ENCODE data around the gene DGCR2. TPM values are rescaled to one million over a fixed set of nuclear protein-coding genes. Genes with fewer than 3 reads are reported as not detected.
A peak's percentile ranks its signal among the peaks of the same experiment; 100 is the strongest.

The DGCR2 gene
- total and polyA plus RNA-seq, 2 donors from 2014 or later = 37.5 to 67.7 TPM

- H3K36me3 ChIP-seq (ENCODE audit: control insufficient read depth in 2 of 3, insufficient read depth in 3 of 3, low read length in 3 of 3) = peaks cover 10 to 41% (median 22%) of the 10 kb centered on the region in 3 donors
- no peaks in the 10 kb centered on the region for H3K9me3 ChIP-seq (ENCODE audit: control insufficient read depth in 2 of 3, insufficient read depth in 1 of 3, low read length in 3 of 3)
- FAIRE-seq = no peak
- DNase-seq = no peak
- TF ChIP-seq CTCF (IDR thresholded peaks at IDR 0.05; ENCODE audit: borderline replicate concordance, extremely low read depth, insufficient read depth) = no peak
- peaks cover 0 to 8% (median 0%) of the 10 kb centered on the region in 3 donors for H3K4me1 ChIP-seq (ENCODE audit: control insufficient read depth in 2 of 3, insufficient read depth in 2 of 3, low read depth in 1 of 3, low read length in 3 of 3)
- peak overlapping the region in 1 of 3 donors; percentile 98 for H3K4me3 ChIP-seq (ENCODE audit: low read length in 3 of 3)
- H3K27ac ChIP-seq (ENCODE audit: low read depth in 2 of 2, low read length in 2 of 2) = no peak overlapping the region
- intact Hi-C loops (cut with DNase I) = no loop called here
- H3K9ac ChIP-seq (ENCODE audit: low read length in 3 of 3) = no peak overlapping the region
- H3K27me3 ChIP-seq (ENCODE audit: control insufficient read depth, insufficient read depth, low read length) = peaks cover 5% of the 10 kb centered on the region
Observed at GRCh38 chr22:19143212-19143611, 21.0 kb upstream of the DGCR2 start.

DNA sequence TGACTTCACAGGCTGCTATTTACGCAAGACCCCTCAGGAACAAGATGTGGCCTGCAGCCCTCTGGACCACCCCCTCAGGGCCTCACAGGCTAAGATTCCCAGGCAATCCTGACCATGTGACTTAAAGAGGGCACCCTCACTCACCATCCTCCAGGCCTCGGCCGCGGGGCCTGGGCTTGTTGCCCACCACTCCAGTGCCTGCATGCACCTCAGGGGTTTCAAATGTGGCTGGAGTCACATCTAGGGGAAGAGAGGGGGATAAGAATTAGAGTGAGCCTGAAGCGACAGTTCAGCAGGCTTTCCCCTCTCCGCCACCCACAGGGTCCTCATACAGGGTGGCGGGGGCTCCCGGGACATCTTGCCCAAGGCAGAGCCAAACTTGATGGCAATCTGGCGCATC is 20.2 kb upstream of the DGCR2 start:
- no peak overlapping the region for H3K9ac ChIP-seq (ENCODE audit: low read length in 3 of 3)
- intact Hi-C loops (cut with DNase I) = no loop called here
- H3K9me3 ChIP-seq (ENCODE audit: control insufficient read depth in 2 of 3, insufficient read depth in 1 of 3, low read length in 3 of 3) = no peaks in the 10 kb centered on the region
- no peak for TF ChIP-seq CTCF (IDR thresholded peaks at IDR 0.05; ENCODE audit: borderline replicate concordance, extremely low read depth, insufficient read depth)
- H3K27ac ChIP-seq (ENCODE audit: low read depth in 2 of 2, low read length in 2 of 2) = no peak overlapping the region
- peaks cover under 1% of the 10 kb centered on the region for H3K27me3 ChIP-seq (ENCODE audit: control insufficient read depth, insufficient read depth, low read length)
- no peak for FAIRE-seq
- DNase-seq = no peak
- H3K4me1 ChIP-seq (ENCODE audit: control insufficient read depth in 2 of 3, insufficient read depth in 2 of 3, low read depth in 1 of 3, low read length in 3 of 3) = peaks cover 0 to 8% (median 0%) of the 10 kb centered on the region in 3 donors
- H3K4me3 ChIP-seq (ENCODE audit: low read length in 3 of 3) = no peak overlapping the region
- H3K36me3 ChIP-seq (ENCODE audit: control insufficient read depth in 2 of 3, insufficient read depth in 3 of 3, low read length in 3 of 3) = peaks cover 10 to 49% (median 26%) of the 10 kb centered on the region in 3 donors

DNA sequence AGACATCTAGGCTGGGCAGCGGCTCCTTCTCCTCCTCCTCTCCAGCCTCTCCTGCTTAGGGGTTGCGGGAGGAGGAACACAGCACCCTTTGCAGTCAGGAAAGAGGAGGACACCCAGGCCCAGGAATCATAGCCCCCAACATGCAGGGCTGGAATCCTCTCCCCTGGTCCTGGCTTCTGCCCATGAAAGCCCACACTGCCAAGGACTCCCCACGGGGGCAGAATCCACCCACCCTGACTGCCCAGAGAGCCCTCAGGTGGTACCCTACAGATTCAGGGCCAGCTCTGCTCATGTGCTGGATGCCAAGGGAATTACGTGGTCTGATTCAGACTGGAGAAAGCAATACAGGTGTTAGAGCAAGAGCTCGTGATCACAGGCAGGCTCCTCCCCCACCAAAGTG is 17.8 kb upstream of the DGCR2 start:
- H3K9me3 ChIP-seq (ENCODE audit: control insufficient read depth in 2 of 3, insufficient read depth in 1 of 3, low read length in 3 of 3) = no peaks in the 10 kb centered on the region
- intact Hi-C loops (cut with DNase I) = no loop called here
- no peak for FAIRE-seq
- H3K9ac ChIP-seq (ENCODE audit: low read length in 3 of 3) = no peak overlapping the region
- no peak overlapping the region for H3K27ac ChIP-seq (ENCODE audit: low read depth in 2 of 2, low read length in 2 of 2)
- peaks cover 0 to 8% (median 0%) of the 10 kb centered on the region in 3 donors for H3K4me1 ChIP-seq (ENCODE audit: control insufficient read depth in 2 of 3, insufficient read depth in 2 of 3, low read depth in 1 of 3, low read length in 3 of 3)
- H3K36me3 ChIP-seq (ENCODE audit: control insufficient read depth in 2 of 3, insufficient read depth in 3 of 3, low read length in 3 of 3) = peaks cover 10 to 60% (median 32%) of the 10 kb centered on the region in 3 donors
- no peak overlapping the region for H3K4me3 ChIP-seq (ENCODE audit: low read length in 3 of 3)
- no peaks in the 10 kb centered on the region for H3K27me3 ChIP-seq (ENCODE audit: control insufficient read depth, insufficient read depth, low read length)
- DNase-seq = no peak
- TF ChIP-seq CTCF (IDR thresholded peaks at IDR 0.05; ENCODE audit: borderline replicate concordance, extremely low read depth, insufficient read depth) = no peak

GRCh38 chr22:19139001-19139356 is 16.8 kb upstream of the DGCR2 start:
- Histone ChIP-seq H3K4me3 (ENCODE audit: low read length in 3 of 3) (no peak overlapping the region), H3K9me3 (ENCODE audit: control insufficient read depth in 2 of 3, insufficient read depth in 1 of 3, low read length in 3 of 3) (no peaks in the 10 kb centered on the region), H3K27ac (ENCODE audit: low read depth in 2 of 2, low read length in 2 of 2) (no peak overlapping the region), H3K36me3 (ENCODE audit: control insufficient read depth in 2 of 3, insufficient read depth in 3 of 3, low read length in 3 of 3) (peaks cover 10 to 60% (median 36%) of the 10 kb centered on the region in 3 donors), H3K9ac (ENCODE audit: low read length in 3 of 3) (no peak overlapping the region), H3K4me1 (ENCODE audit: control insufficient read depth in 2 of 3, insufficient read depth in 2 of 3, low read depth in 1 of 3, low read length in 3 of 3) (peaks cover 0 to 7% (median 0%) of the 10 kb centered on the region in 3 donors), H3K27me3 (ENCODE audit: control insufficient read depth, insufficient read depth, low read length) (no peaks in the 10 kb centered on the region)
- TF ChIP-seq CTCF (IDR thresholded peaks at IDR 0.05; ENCODE audit: borderline replicate concordance, extremely low read depth, insufficient read depth) = no peak
- DNase-seq (no peak), FAIRE-seq (no peak)
- intact Hi-C loops (cut with DNase I) = no loop called here

All from kidney (tissue), 14 donors.